Activated CD8-positive, alpha-beta memory T cell treated with anti-CD3 and anti-CD28 coated beads, Interleukin-2, amount 50 U/mL, for 24 hours (primary cell): ENCODE data around the gene PIK3R1.
A peak's percentile ranks its signal among the peaks of the same experiment; 100 is the strongest.

Experiments
- DNase-seq: peaks from one replicate; pipeline ENCODE4 v3.0.0-alpha.2; 2020; ENCODE audit errors: extremely low read depth

The PIK3R1 gene

DNA sequence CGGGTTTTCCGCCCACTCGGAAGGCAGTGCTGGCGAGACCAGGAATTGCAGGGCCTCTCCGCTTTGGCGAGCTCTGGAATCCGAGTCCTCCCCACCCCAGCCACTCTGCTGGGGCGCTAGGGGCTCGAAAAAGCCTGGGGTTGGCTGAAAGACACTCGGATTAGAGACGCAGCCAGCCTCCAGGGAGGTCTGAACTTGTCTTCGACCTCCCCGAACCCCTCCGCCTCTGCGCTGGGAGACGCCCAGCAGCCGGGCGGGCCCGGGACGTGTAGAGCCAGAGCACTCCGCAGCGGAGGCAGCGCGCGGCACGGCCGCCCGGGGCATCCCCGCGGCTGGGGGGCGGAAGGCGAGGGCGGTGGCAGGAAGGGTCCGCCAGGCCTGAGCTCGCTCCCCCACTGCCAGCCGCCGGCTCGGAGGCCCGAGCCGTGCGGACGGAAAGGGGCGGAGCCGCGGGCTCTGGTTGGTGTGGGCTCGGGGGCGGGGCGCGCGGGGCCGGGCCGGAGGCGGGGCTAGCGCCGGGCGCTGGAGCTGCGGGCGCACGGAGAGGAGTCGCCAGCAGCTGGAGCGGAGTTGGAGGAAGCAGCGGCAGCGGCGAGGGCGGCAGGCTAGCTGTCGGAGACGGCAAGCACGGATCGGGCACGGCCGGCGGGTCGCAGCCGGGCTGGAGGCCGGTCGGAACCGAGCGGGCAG, at the start of gene PIK3R1:
Gene PIK3R1 (plus strand): TSS at position 549 of the 690 bp plus-strand sequence. CDS start 10,920 bp downstream, outside the sequence.
- DNase-seq: peak; percentile 72

DNA sequence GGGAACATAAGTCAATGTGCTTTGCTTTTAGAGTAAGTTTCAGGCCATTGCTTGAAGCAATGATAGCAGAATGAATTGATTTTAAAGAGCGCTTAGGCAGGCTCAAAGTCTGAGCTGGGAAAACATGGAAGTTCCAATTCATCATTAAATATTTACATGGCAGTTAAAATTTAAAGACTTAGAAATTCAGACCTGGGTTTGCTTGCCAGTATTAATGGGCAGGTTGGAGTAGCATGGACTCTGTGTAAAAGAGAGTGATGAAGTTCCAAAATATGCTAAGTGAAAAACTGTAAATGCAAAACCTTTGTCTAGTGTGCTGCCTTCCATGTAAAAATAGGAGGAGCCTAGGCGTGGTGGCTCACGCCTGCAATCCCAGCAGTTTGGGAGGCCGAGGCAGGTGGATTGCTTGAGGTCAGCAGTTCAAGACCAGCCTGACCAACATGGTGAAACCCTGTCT, 48.3 kb upstream of the PIK3R1 start:
- DNase-seq: no peak

DNA sequence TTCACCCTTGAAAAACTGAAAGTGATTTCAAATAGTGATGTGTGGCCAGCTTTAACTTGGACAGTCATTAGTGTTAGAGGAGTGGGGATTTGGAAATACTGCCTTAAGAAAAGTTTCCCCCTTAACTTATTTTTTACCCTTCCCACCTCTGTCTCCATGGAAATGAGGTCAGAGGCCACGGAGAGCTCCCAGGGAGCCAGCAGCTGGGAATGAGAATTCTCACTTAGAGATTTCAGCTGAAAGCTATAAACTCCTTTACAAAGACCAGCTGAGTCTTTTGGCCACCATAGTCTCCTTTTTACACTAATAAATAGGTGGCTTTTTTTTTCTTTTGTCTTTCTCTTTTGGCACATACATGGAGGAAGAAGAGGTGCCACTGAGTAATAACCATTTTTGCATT, 45.7 kb upstream of the PIK3R1 start:
- no peak for DNase-seq

DNA sequence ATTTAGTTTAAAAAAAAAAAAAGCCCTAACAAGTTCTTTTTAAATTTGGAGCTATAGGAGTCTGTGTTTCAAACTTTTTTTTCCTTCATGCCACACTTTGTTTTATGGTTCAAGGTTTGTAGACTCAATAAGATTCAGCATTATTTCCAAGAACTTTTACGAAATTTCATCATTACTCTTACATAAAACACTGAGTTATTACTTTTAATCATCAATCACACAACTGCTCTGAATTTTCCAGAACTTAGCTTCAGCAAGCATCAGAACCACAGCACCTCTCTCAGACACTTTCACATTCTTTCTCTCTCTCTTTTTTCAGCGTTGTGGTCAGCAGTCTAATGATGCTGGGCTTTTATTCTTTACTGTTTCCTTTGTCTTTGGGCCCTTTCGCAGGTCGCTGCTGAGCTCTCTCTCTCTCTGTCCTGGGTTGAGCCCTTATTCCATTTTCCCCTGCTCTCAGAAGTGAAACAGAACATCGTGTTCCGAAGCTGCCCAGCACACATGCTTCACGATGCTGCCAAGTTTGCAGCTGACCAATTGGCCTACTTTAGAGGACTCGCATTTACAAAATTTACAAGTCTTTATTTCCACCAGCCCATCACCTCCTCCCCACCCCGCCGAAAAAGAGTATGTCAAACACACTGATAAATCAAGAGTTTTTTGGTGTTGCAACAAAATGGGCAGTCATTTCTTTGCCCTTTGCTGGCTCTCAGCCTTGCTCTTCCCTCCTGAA, 44.6 kb upstream of the PIK3R1 start:
- DNase-seq: no peak

DNA sequence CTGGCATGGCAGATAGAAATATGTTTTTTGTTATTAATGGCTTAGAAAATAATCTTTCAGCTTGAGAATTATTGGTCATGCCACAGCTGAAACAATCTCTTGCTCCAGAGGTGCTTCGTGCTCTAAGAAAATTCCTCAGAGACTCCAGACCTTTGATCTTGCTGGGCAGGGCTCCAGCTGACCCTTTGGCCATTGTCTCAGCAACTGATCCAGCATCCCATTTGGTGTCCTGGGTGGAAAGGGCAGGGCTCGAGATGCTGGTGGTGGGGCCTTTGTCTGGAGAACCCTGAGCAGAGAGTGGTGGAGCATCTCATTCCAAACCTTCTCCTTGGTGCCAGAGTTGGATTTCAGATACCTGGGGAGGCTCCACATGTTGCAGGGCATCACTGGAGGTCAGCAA, 43.2 kb upstream of the PIK3R1 start:
- DNase-seq: no peak

GRCh38 chr5:68173007-68173406, 42.5 kb upstream of the PIK3R1 start:
- no peak for DNase-seq

DNA sequence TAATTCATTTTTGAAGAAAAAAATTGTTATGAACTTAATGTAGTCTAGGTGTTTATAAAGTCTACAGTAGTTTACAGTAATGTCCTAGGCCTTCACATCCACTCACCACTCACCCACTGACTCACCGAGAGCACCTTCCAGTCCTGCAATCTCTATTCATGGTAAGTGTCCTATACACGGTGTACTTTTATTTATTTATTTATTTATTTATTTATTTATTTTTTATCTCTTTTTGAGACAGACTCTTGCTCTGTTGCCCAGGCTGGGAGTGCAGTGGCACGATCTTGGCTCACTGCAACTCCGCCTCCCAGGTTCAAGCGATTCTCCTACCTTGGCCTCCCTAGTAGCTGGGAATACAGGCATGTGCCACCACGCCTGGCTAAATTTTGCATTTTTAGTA, 39.3 kb upstream of the PIK3R1 start:
- no peak for DNase-seq

DNA sequence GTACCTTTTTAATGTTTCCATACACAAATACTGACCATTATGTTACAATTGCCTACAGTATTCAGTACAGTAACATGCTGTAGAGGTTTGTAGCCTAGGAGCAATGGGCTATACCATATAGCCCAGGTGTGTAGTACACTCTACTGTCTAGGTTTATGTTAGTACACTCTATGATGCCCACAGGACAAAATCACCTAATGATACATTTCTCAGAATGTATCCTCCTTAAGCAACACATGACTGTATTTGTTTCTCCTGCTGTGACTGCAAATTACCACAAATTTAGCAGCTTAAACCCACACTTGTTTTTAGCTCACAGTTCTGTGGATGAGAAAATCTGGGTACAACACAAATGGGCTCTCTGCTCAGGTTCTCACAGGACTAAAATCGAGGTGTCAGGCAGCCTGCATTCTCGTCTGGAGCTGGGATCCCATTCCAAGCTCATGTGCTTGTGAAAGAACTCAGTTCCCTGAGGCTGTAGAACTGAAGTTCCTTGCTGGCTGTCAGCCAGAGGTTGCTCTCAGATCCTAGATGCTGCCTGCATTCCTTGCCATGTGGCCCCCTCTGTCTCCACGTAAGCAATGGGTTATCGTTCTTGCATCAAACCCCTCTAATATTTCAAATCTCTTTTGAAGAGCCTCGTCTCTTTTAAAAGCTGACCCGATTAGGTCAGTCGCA, 38.6 kb upstream of the PIK3R1 start:
- no peak for DNase-seq

GRCh38 chr5:68177676-68178075, 37.9 kb upstream of the PIK3R1 start:
- no peak for DNase-seq

DNA sequence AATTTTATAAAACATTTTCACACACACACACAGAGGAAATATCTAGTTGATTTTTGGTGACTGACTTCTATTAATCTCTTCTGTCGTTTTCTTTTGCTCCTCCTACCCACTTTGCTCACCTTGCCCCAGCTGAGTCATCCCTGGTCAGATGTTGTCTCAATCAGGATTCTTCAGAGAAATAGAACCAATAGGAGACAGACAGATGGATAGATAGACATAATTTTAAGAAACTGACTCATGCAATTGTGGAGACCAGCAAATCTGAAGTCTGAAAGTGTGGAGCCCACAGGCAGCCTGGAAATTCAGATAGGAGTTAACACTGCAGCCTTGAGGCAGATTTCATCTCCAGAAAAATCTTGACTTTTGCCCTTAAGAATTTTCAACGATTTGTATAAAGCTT, 37.0 kb upstream of the PIK3R1 start:
- no peak for DNase-seq

GRCh38 chr5:68180121-68181038, 35.2 kb upstream of the PIK3R1 start:
- no peak for DNase-seq

DNA sequence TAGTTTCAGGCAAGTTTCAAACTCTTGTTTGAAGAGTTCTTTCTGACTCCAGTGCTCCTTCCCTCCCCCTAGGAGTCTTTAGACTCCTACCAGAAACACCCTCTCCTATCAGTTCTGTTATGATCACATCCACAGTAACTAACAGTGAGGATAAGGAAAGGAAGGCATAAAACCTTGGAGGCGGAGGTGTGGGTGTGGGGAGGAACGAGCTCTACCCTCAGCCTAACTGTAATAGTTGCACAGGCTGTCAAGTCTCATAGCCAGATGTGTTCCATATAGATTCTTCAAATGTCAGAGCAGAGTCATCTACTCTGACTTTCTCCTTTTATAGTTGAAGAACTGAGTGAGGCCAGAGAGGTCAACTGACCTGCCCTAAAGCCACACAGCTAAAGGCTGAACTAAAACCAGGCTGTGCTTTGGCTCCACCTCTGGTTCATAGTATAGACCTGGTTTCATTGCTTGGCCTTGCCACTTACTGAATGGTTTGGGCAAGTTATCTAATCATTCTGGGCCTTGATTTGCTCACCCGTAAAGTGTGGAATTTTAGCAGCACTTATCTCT, 34.4 kb upstream of the PIK3R1 start:
- no peak for DNase-seq

DNA sequence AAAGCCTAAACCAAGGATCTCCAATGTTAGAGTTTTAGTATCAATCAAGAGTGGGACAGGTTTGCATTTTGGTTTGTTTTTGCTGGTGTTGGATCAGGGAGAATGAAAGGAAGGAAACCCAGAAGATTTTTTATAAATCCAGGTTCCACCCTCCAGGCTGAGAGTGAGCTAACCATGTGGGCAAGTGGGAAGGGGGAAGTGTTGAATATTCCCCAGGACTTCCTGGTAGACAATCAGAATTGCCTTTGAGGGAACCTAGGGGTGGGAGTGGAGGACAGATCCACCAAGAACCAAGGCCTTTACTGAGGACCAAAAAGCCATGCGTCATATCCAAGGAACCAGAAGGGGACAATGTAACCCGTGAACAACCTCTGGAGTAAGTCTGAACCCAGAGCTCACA, 33.5 kb upstream of the PIK3R1 start:
- DNase-seq: no peak

GRCh38 chr5:68182534-68182933, 33.0 kb upstream of the PIK3R1 start:
- DNase-seq: no peak

DNA sequence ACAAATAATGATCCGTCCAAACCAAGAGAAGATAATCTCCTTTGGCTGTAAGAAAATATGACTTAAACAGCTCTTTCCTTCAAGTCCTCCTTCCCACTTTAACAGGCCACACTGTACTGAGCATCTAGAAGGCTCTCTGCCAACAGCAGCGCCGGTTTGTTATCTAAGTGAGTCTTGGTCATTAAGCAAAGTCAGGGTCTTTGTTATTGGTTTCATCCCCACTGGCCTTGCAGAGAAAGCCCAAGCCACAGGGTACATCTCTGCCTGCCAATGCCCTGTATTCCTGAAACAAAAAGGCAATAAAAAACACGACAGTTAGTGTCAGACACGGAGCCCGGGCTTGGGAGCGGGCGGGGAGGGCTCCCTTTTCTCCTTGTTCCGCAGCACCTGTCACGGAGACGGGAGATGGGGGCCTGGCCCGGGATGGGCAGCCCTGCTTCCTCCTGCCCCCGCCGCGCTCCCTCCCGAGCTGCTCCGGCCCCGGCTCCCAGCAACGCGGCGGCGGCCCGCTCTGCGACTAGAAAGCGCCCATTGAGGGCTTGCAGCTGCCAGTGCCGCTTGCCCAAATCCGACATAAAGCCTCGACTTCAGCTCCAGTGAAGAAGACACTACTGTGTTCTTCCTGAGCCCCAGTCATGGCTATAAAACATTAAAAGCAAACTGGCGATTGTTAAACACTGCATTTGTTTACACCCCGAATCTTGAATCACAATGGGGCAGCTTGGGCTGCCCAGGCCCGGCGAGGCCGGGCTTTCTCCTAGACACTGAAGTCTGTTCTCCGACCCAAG, 28.1 kb upstream of the PIK3R1 start:
- no peak for DNase-seq

DNA sequence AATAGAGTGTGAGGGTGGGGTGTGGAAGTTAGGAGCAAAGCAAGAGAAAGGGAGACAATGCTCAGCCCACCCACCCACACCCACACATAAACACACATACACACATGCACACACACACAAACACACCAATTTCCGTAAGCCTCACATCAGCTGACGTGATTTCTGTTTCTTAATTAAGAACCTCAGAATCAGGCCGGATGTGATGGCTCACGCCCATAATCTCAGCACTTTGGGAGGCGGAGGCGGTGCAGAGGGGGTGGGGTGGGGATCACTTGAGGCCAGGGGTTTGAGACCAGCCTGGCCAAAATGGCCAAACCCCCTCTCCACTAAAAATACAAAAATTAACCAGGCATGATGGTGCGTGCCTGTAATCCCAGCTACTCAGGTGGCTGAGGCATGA, 26.4 kb upstream of the PIK3R1 start:
- no peak for DNase-seq

DNA sequence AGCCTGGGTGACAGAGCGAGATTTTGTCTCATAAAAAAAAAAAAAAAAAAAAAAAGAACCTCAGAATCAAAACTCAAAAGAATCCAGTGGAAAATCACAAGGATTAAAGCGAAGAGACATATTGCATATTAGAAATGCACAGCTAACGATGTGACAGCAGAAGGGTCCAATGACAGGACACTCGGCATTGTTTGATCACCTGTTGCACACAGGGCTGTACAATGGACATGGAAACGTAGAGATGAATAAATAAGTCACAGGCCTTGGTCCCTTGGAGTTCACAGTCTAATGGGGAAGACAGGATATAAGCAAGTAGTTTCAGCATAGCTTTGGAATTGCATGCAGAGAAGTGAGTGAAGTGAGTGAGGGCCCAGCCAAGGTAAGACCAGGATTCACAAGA, 25.9 kb upstream of the PIK3R1 start:
- DNase-seq: no peak

GRCh38 chr5:68190619-68191018, 24.9 kb upstream of the PIK3R1 start:
- no peak for DNase-seq

- DNase-seq: no peak
Observed at GRCh38 chr5:68191083-68191791, 24.3 kb upstream of the PIK3R1 start.

DNA sequence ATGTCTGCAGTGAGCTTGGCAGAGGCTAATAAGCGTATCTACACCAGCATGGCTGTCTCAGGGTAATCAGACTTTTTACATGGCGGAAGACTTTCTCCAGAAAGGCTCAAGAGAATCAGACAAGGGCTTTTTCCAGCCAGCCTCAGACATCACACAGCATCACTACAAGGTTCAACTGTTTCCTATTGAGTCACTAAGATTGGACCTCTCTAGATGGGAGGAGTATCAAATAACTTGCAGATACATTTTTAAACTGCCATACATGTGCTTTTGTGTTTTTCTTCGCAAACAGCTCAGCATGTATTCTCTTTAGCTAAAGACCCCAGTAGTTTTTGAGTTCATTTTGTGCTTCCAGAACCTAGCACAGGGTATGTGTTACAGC, 22.9 kb upstream of the PIK3R1 start:
- no peak for DNase-seq
